Stimulated activated CD8-positive, alpha-beta memory T cell treated with anti-CD3 and anti-CD28 coated beads, Interleukin-4, amount 100 ng/mL, for 24 hours (primary cell): ENCODE measurements around the gene TCF7L1.
"Not testable (repeated sequence)": the region's sequence is repeated elsewhere in the genome, so short reads cannot be mapped to it uniquely, and the experiment has no call there.

ENCODE experiments used
- DNase-seq: peaks from one replicate; pipeline ENCODE4 v3.0.0-alpha.2; 2020; ENCODE audit warnings: low read depth

The TCF7L1 gene

GRCh38 chr2:85132834-85133637, at the start of gene TCF7L1:
TCF7L1 (plus strand) TSS chr2:85133392; CDS start chr2:85133685, 293 bp downstream.
- DNase-seq, result no peak

GRCh38 chr2:85085563-85085962, 47.6 kb upstream of the TCF7L1 start:
- no peak for DNase-seq

GRCh38 chr2:85087541-85087940, 45.7 kb upstream of the TCF7L1 start:
- no peak for DNase-seq

- DNase-seq, result no peak
Observed at GRCh38 chr2:85088921-85089320, 44.3 kb upstream of the TCF7L1 start.

- DNase-seq, result no peak
Observed at GRCh38 chr2:85089585-85089984, 43.6 kb upstream of the TCF7L1 start.

- DNase-seq, result no peak
Observed at GRCh38 chr2:85091838-85092237, 41.4 kb upstream of the TCF7L1 start.

GRCh38 chr2:85095094-85095493, 38.1 kb upstream of the TCF7L1 start:
- no peak for DNase-seq

GRCh38 chr2:85096616-85097015, 36.6 kb upstream of the TCF7L1 start:
- no peak for DNase-seq

- DNase-seq, result no peak
Observed at GRCh38 chr2:85104228-85104627, 29.0 kb upstream of the TCF7L1 start.

- no peak for DNase-seq
Observed at GRCh38 chr2:85106489-85107180, 26.6 kb upstream of the TCF7L1 start.

- DNase-seq, result no peak
Observed at GRCh38 chr2:85110991-85111560, 22.1 kb upstream of the TCF7L1 start.

- no peak for DNase-seq
Observed at GRCh38 chr2:85111819-85112281, 21.3 kb upstream of the TCF7L1 start.

- no peak for DNase-seq
Observed at GRCh38 chr2:85112906-85113625, 20.1 kb upstream of the TCF7L1 start.

- no peak for DNase-seq
Observed at GRCh38 chr2:85114586-85115330, 18.4 kb upstream of the TCF7L1 start.

GRCh38 chr2:85116207-85116606, 17.0 kb upstream of the TCF7L1 start:
- no peak for DNase-seq

- DNase-seq, result no peak
Observed at GRCh38 chr2:85119900-85120299, 13.3 kb upstream of the TCF7L1 start.

GRCh38 chr2:85120363-85120762, 12.8 kb upstream of the TCF7L1 start:
- no peak for DNase-seq

GRCh38 chr2:85126462-85126861, 6.7 kb upstream of the TCF7L1 start:
- not testable (repeated sequence) for DNase-seq

GRCh38 chr2:85129861-85130260, 3.3 kb upstream of the TCF7L1 start:
- DNase-seq, result no peak

GRCh38 chr2:85130407-85130806, 2.8 kb upstream of the TCF7L1 start:
- no peak for DNase-seq

GRCh38 chr2:85131116-85131515, 2.1 kb upstream of the TCF7L1 start:
- DNase-seq, result no peak

- DNase-seq, result no peak
Observed at GRCh38 chr2:85132397-85132796, 795 bp upstream of the TCF7L1 start.
